GM18511 (cell line): ENCODE data around the gene PRRX2.
"Not testable (repeated sequence)": the region's sequence is repeated elsewhere in the genome, so short reads cannot be mapped to it uniquely, and the experiment has no call there.

Source experiments
- ATAC-seq: cut with Tn5 transposase; IDR thresholded peaks from one replicate; pipeline ENCODE4 v1.9.1; 2021; ENCODE audit warnings: mild to moderate bottlenecking, moderate library complexity; ENCODE audit not compliant: unreplicated experiment

The PRRX2 gene

GRCh38 chr9:129726322-129727160, 61.1 kb downstream of the PRRX2 start:
- no peak for ATAC-seq

- no peak for ATAC-seq
Measured at GRCh38 chr9:129728744-129729143, 63.3 kb downstream of the PRRX2 start.

GRCh38 chr9:129731477-129732085, 66.1 kb downstream of the PRRX2 start:
- ATAC-seq = no peak

- no peak for ATAC-seq
Measured at GRCh38 chr9:129732100-129732499, 66.7 kb downstream of the PRRX2 start.

GRCh38 chr9:129732946-129733631, 67.6 kb downstream of the PRRX2 start:
- no peak for ATAC-seq

GRCh38 chr9:129733632-129733953, 68.1 kb downstream of the PRRX2 start:
- no peak for ATAC-seq

GRCh38 chr9:129735546-129735945, 70.1 kb downstream of the PRRX2 start:
- ATAC-seq = no peak

- no peak for ATAC-seq
Measured at GRCh38 chr9:129736334-129736733, 70.9 kb downstream of the PRRX2 start.

- peak; percentile 68 for ATAC-seq
Measured at GRCh38 chr9:129737479-129738274, 72.2 kb downstream of the PRRX2 start.

GRCh38 chr9:129739432-129739831, 74.0 kb downstream of the PRRX2 start:
- ATAC-seq = no peak

- no peak for ATAC-seq
Measured at GRCh38 chr9:129740174-129740573, 74.7 kb downstream of the PRRX2 start.

- no peak for ATAC-seq
Measured at GRCh38 chr9:129740666-129741464, 75.4 kb downstream of the PRRX2 start.

GRCh38 chr9:129745200-129745599, 79.8 kb downstream of the PRRX2 start:
- no peak for ATAC-seq

- no peak for ATAC-seq
Measured at GRCh38 chr9:129746092-129746777, 80.8 kb downstream of the PRRX2 start.

- ATAC-seq = no peak
Measured at GRCh38 chr9:129748249-129748648, 82.8 kb downstream of the PRRX2 start.

- not testable (repeated sequence) for ATAC-seq
Measured at GRCh38 chr9:129749052-129749451, 83.6 kb downstream of the PRRX2 start.

- ATAC-seq = no peak
Measured at GRCh38 chr9:129749575-129749974, 84.1 kb downstream of the PRRX2 start.

GRCh38 chr9:129750013-129750638, 84.7 kb downstream of the PRRX2 start:
- ATAC-seq = no peak
